Liver (tissue), 9 donors: ENCODE measurements around the gene CCP110. TPM values are rescaled to one million over a fixed set of nuclear protein-coding genes. Genes with fewer than 3 reads are reported as not detected.

Experiments
- DNase-seq: peaks from one replicate; pipeline ENCODE4 v3.0.0-alpha.2; 2017; ENCODE audit warnings: low spot score
- H3K27ac ChIP-seq, 2 donors: one replicate each; pipeline ENCODE4 v1.7.0; 2013; ENCODE audit warnings: inconsistent platforms in 2 of 2, low read length in 2 of 2, control low read depth in 1 of 2, low read depth in 1 of 2, mild to moderate bottlenecking in 1 of 2
- H3K27me3 ChIP-seq, 4 donors: one replicate each; pipeline versions ENCODE4 v1.6.1 to v1.7.0; 2013; ENCODE audit warnings: low read length in 3 of 4, inconsistent platforms in 1 of 4, mild to moderate bottlenecking in 1 of 4, moderate library complexity in 1 of 4; ENCODE audit not compliant: control insufficient read depth in 4 of 4, insufficient read depth in 4 of 4
- H3K36me3 ChIP-seq, 4 donors: one replicate each; pipeline versions ENCODE4 v1.6.1 to v1.7.0; 2013; ENCODE audit warnings: low read length in 3 of 4, mild to moderate bottlenecking in 3 of 4, low read depth in 1 of 4, moderate library complexity in 1 of 4; ENCODE audit not compliant: control insufficient read depth in 4 of 4, insufficient read depth in 3 of 4
- H3K4me1 ChIP-seq, 4 donors: one replicate each; pipeline versions ENCODE4 v1.6.1 to v1.7.0; 2013; ENCODE audit warnings: low read length in 3 of 4, mild to moderate bottlenecking in 3 of 4, moderate library complexity in 1 of 4; ENCODE audit not compliant: control insufficient read depth in 4 of 4, insufficient read depth in 4 of 4
- H3K4me3 ChIP-seq, 3 donors: one replicate each; pipeline versions ENCODE4 v1.6.1 to v1.7.0; 2013; ENCODE audit warnings: low read length in 3 of 3, control low read depth in 1 of 3, low read depth in 1 of 3, mild to moderate bottlenecking in 1 of 3
- H3K9ac ChIP-seq, 2 donors: one replicate each; pipeline ENCODE4 v1.7.0; 2013; ENCODE audit warnings: low read length in 2 of 2, mild to moderate bottlenecking in 2 of 2, moderate library complexity in 2 of 2, control low read depth in 1 of 2, low read depth in 1 of 2
- H3K9me3 ChIP-seq, 4 donors: one replicate each; pipeline versions ENCODE4 v1.6.1 to v1.7.0; 2013; ENCODE audit warnings: low read length in 3 of 4; ENCODE audit not compliant: control insufficient read depth in 4 of 4
- EGR1 ChIP-seq, 2 donors: IDR thresholded peaks; 2 replicates each; pipeline ENCODE4 v1.6.1; 2016 to 2018; ENCODE audit warnings: antibody characterized with exemption in 2 of 2, low read depth in 2 of 2
- FOXA1 ChIP-seq: IDR thresholded peaks from 2 replicates; pipeline ENCODE4 v1.6.1; 2016; ENCODE audit warnings: antibody characterized with exemption
- FOXA2 ChIP-seq: IDR thresholded peaks from 2 replicates; pipeline ENCODE4 v1.6.1; 2016; ENCODE audit warnings: antibody characterized with exemption
- GABPA ChIP-seq, 2 donors: IDR thresholded peaks in 1 of 2; conservative IDR thresholded peaks in 1 of 2; 2 replicates each; pipeline ENCODE4 v1.6.1; 2016; ENCODE audit warnings: antibody characterized with exemption in 2 of 2, mild to moderate bottlenecking in 1 of 2, moderate library complexity in 1 of 2
- HNF4A ChIP-seq, 2 donors: conservative IDR thresholded peaks; 2 replicates each; pipeline ENCODE4 v1.6.1; 2016; ENCODE audit warnings: antibody characterized with exemption in 2 of 2, mild to moderate bottlenecking in 2 of 2
- HNF4G ChIP-seq: IDR thresholded peaks from 2 replicates; pipeline ENCODE4 v1.6.1; 2016; ENCODE audit warnings: antibody characterized with exemption
- JUND ChIP-seq, 2 donors: IDR thresholded peaks; 2 replicates each; pipeline ENCODE4 v1.6.1; 2016; ENCODE audit warnings: antibody characterized with exemption in 2 of 2
- NR2F2 ChIP-seq: IDR thresholded peaks from 2 replicates; pipeline ENCODE4 v1.6.1; 2016; ENCODE audit warnings: antibody characterized with exemption
- RAD21 ChIP-seq, 2 donors: IDR thresholded peaks; 2 replicates each; pipeline ENCODE4 v1.6.1; 2016; ENCODE audit warnings: antibody characterized with exemption in 2 of 2, mild to moderate bottlenecking in 2 of 2
- REST ChIP-seq: IDR thresholded peaks from 2 replicates; pipeline ENCODE4 v1.6.1; 2016; ENCODE audit warnings: antibody characterized with exemption, mild to moderate bottlenecking
- RXRA ChIP-seq, 2 donors: IDR thresholded peaks; 2 replicates each; pipeline ENCODE4 v1.6.1; 2017 to 2018; ENCODE audit warnings: antibody characterized with exemption in 2 of 2, mild to moderate bottlenecking in 1 of 2
- SP1 ChIP-seq: IDR thresholded peaks from 2 replicates; pipeline ENCODE4 v1.6.1; 2018; ENCODE audit warnings: antibody characterized with exemption, mild to moderate bottlenecking
- TAF1 ChIP-seq: conservative IDR thresholded peaks from 2 replicates; pipeline ENCODE4 v1.6.1; 2016; ENCODE audit warnings: antibody characterized with exemption, mild to moderate bottlenecking
- YY1 ChIP-seq: IDR thresholded peaks from 2 replicates; pipeline ENCODE4 v1.6.1; 2016; ENCODE audit warnings: antibody characterized with exemption, mild to moderate bottlenecking
- ZBTB33 ChIP-seq: IDR thresholded peaks from 2 replicates; pipeline ENCODE4 v1.6.1; 2016; ENCODE audit warnings: antibody characterized with exemption
- WGBS: extraction: QIAGEN DNeasy Blood & Tissue Kit; methylation state at CpG from one replicate; pipeline ENCODE4 v1.1.7; 2013; 5-methylcytosine and 5-hydroxymethylcytosine counted together
- polyA plus RNA-seq, 2 donors: library from polyadenylated mRNA; stranded (reverse) in 1 of 2; unstranded in 1 of 2; fragments of 200-250 nt in 1 of 2; fragments of >200 nt in 1 of 2; fragmentation: Nextera tagmentation in 1 of 2; extraction: Ambion mirVana in 1 of 2; gene quantifications; one replicate each; pipeline versions ENCODE4 v1.2.1 to v1.2.3, GENCODE V29; 2013 to 2015
- total RNA-seq, 2 donors: library from RNA; depleted of rRNA; stranded (reverse); fragments of >200 nt; gene quantifications; one replicate each; pipeline ENCODE4 v1.2.3, GENCODE V29; 2014
- TF ChIP-seq, protein P1 (sequence below): fragments of 150-350 bp; IDR thresholded peaks from 2 replicates; pipeline ENCODE4 v1.5.1; 2017; ENCODE audit warnings: improper control_type of control experiment, low read depth, low read length; ENCODE audit not compliant: missing input control
- TF ChIP-seq, protein P2 (sequence below): IDR thresholded peaks from 2 replicates; pipeline ENCODE4 v1.6.1; 2016; ENCODE audit warnings: antibody characterized with exemption
- TF ChIP-seq, protein P3 (sequence below): IDR thresholded peaks from 2 replicates; pipeline ENCODE4 v1.6.1; 2016; ENCODE audit warnings: antibody characterized with exemption
- donor health status: healthy.
- donor health status: healthy.
- donor health status: healthy.
- donor health status: healthy.
- donor health status: healthy.

Gene CCP110
- total and polyA plus RNA-seq, 4 donors, result 1.8 to 25.0 (median 5.5) TPM

DNA sequence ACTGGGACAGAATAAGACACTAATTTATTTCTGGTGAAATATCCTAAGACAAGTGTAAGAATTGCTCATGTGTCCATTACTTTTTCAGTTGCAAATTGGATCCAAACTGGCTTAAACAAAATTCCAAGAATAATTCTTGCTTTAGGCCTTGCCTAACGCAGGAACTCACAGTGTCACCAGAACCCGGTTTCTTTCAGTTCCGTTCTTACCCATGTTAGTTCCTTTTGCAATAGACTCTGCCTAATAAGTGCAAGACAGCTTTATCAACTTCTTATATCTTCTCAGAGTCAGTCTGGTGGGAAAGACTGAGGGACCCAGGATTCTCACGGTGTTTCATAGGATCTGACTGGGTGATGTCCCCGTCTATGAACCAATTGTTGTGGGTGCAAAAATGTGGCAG is 26.6 kb upstream of the CCP110 start:
- H3K9me3 ChIP-seq, result no peaks in the 10 kb centered on the region
- DNase-seq, result no peak
- no peak overlapping the region for H3K4me3 ChIP-seq
- H3K4me1 ChIP-seq, result no peaks in the 10 kb centered on the region
- H3K27ac ChIP-seq, result no peak overlapping the region
- no peak overlapping the region for H3K9ac ChIP-seq
- 73% methylated on average over 5 of the region's 5 CpGs for WGBS
- H3K27me3 ChIP-seq, result no peaks in the 10 kb centered on the region
- peaks cover 0 to 6% (median 4%) of the 10 kb centered on the region in 4 donors for H3K36me3 ChIP-seq
- no peak for TF ChIP-seq FOXA1
- TF ChIP-seq, protein P1, sequence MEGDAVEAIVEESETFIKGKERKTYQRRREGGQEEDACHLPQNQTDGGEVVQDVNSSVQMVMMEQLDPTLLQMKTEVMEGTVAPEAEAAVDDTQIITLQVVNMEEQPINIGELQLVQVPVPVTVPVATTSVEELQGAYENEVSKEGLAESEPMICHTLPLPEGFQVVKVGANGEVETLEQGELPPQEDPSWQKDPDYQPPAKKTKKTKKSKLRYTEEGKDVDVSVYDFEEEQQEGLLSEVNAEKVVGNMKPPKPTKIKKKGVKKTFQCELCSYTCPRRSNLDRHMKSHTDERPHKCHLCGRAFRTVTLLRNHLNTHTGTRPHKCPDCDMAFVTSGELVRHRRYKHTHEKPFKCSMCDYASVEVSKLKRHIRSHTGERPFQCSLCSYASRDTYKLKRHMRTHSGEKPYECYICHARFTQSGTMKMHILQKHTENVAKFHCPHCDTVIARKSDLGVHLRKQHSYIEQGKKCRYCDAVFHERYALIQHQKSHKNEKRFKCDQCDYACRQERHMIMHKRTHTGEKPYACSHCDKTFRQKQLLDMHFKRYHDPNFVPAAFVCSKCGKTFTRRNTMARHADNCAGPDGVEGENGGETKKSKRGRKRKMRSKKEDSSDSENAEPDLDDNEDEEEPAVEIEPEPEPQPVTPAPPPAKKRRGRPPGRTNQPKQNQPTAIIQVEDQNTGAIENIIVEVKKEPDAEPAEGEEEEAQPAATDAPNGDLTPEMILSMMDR, result no peak
- TF ChIP-seq, protein P2, sequence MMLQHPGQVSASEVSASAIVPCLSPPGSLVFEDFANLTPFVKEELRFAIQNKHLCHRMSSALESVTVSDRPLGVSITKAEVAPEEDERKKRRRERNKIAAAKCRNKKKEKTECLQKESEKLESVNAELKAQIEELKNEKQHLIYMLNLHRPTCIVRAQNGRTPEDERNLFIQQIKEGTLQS, result no peak
- no peak for TF ChIP-seq TAF1

GRCh38 chr16:19499006-19499405 is 24.7 kb upstream of the CCP110 start:
- WGBS, result 92% methylated on average over 5 of the region's 5 CpGs
- Histone ChIP-seq H3K27me3 (no peaks in the 10 kb centered on the region), H3K9ac (no peak overlapping the region), H3K27ac (no peak overlapping the region), H3K36me3 (peaks cover 4 to 10% (median 6%) of the 10 kb centered on the region in 4 donors), H3K9me3 (no peaks in the 10 kb centered on the region), H3K4me3 (no peak overlapping the region), H3K4me1 (no peaks in the 10 kb centered on the region)
- no peak for TF ChIP-seq EGR1 (IDR thresholded peaks at IDR 0.05; ENCODE audit: low read depth in 2 of 2)
- DNase-seq, result no peak

- no peaks in the 10 kb centered on the region for H3K27me3 ChIP-seq
- 92% methylated on average over 3 of the region's 3 CpGs for WGBS
- no peaks in the 10 kb centered on the region for H3K4me1 ChIP-seq
- no peak overlapping the region for H3K27ac ChIP-seq
- TF ChIP-seq YY1, result no peak
- TF ChIP-seq, protein P2, result no peak
- TF ChIP-seq FOXA2, result no peak
- TF ChIP-seq, protein P3, sequence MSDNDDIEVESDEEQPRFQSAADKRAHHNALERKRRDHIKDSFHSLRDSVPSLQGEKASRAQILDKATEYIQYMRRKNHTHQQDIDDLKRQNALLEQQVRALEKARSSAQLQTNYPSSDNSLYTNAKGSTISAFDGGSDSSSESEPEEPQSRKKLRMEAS, result no peak
- TF ChIP-seq, protein P1, result no peak
- no peak for TF ChIP-seq GABPA (IDR thresholded peaks at IDR 0.05 in 1 of 2, conservative IDR thresholded peaks at IDR 0.05 in 1 of 2)
- no peak for TF ChIP-seq EGR1 (IDR thresholded peaks at IDR 0.05; ENCODE audit: low read depth in 2 of 2)
- TF ChIP-seq HNF4A (conservative IDR thresholded peaks at IDR 0.05), result no peak
- TF ChIP-seq RAD21 (IDR thresholded peaks at IDR 0.05), result no peak
- TF ChIP-seq TAF1, result no peak
- no peak for TF ChIP-seq HNF4G
- no peak for TF ChIP-seq ZBTB33
- no peak for TF ChIP-seq SP1
- TF ChIP-seq NR2F2, result no peak
- no peak for TF ChIP-seq REST
- no peak for TF ChIP-seq JUND (IDR thresholded peaks at IDR 0.05)
- no peak for TF ChIP-seq RXRA (IDR thresholded peaks at IDR 0.05)
- no peak for TF ChIP-seq FOXA1
- H3K9me3 ChIP-seq, result no peaks in the 10 kb centered on the region
- DNase-seq, result no peak
- H3K36me3 ChIP-seq, result peaks cover 4 to 11% (median 6%) of the 10 kb centered on the region in 4 donors
- no peak overlapping the region for H3K4me3 ChIP-seq
- H3K9ac ChIP-seq, result no peak overlapping the region
Measured at GRCh38 chr16:19499481-19499880, 24.3 kb upstream of the CCP110 start.
